Stimulated activated CD4-positive, alpha-beta T cell treated with anti-CD3 and anti-CD28 coated beads, Interleukin-15, amount 100 ng/mL, for 1 hour (primary cell): Measurements from ENCODE around the gene C14orf180.
"Not testable (repeated sequence)": the region's sequence is repeated elsewhere in the genome, so short reads cannot be mapped to it uniquely, and the experiment has no call there.

Experiments used
- DNase-seq, 2 donors: peaks; one replicate each; pipeline ENCODE4 v3.0.0-alpha.2; 2020; ENCODE audit warnings: low read depth in 1 of 2, low spot score in 1 of 2

Gene C14orf180

GRCh38 chr14:104577426-104577825 lies 2.1 kb upstream of the C14orf180 start:
- no peak for DNase-seq

- no peak for DNase-seq
Measured at GRCh38 chr14:104577847-104578301, 1.7 kb upstream of the C14orf180 start.

GRCh38 chr14:104578321-104578720 lies 1.2 kb upstream of the C14orf180 start:
- no peak for DNase-seq

GRCh38 chr14:104579939-104580338 lies 375 bp downstream of the C14orf180 start:
- not testable (repeated sequence) for DNase-seq

- no peak for DNase-seq
Measured at GRCh38 chr14:104580961-104581360, 1.4 kb downstream of the C14orf180 start.

GRCh38 chr14:104581521-104581920 lies 2.0 kb downstream of the C14orf180 start:
- DNase-seq = no peak

- no peak for DNase-seq
Measured at GRCh38 chr14:104582005-104582404, 2.4 kb downstream of the C14orf180 start.

GRCh38 chr14:104582662-104583061 lies 3.1 kb downstream of the C14orf180 start:
- DNase-seq = no peak

- no peak for DNase-seq
Measured at GRCh38 chr14:104583424-104584306, 4.1 kb downstream of the C14orf180 start.

GRCh38 chr14:104584557-104584956 lies 5.0 kb downstream of the C14orf180 start:
- DNase-seq = no peak

- DNase-seq = no peak
Measured at GRCh38 chr14:104585966-104586697, 6.6 kb downstream of the C14orf180 start.

GRCh38 chr14:104586832-104587620 lies 7.5 kb downstream of the C14orf180 start:
- DNase-seq = no peak

- DNase-seq = no peak
Measured at GRCh38 chr14:104587641-104588040, 8.1 kb downstream of the C14orf180 start.

GRCh38 chr14:104588066-104588857 lies 8.7 kb downstream of the C14orf180 start:
- no peak for DNase-seq

- DNase-seq = no peak
Measured at GRCh38 chr14:104589338-104590195, 10.0 kb downstream of the C14orf180 start.

- no peak for DNase-seq
Measured at GRCh38 chr14:104590240-104590965, 10.8 kb downstream of the C14orf180 start.

GRCh38 chr14:104591031-104591430 lies 11.5 kb downstream of the C14orf180 start:
- no peak for DNase-seq

GRCh38 chr14:104591506-104592291 lies 12.1 kb downstream of the C14orf180 start:
- DNase-seq = no peak
